D341Med (cell line): ENCODE data around the gene MRAS.
"Not testable (repeated sequence)": the region's sequence is repeated elsewhere in the genome, so short reads cannot be mapped to it uniquely, and the experiment has no call there.

Source experiments
- DNase-seq: peaks from one replicate; pipeline ENCODE4 v3.0.0; 2012; ENCODE audit warnings: low spot score

Gene MRAS

DNA sequence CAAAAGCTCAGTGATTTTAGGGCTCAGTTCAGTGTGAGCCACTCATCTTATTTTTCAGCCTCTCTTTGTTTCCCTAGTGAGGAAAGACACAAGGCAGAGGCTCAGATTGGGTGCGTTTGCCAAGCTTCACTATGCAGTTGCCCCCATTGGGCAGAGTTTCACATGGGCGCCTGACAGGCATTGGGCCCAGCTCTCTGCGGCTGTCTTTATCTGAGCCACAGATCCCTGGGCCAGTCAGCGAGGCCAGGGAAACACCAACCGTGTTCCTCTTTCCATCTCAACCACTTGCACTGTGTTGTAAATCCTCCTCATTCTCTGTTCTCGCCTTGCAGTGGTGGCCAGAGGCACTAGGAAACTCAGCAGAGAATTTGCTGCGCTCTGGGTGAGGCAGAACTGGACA lies 96.9 kb downstream of the MRAS start:
- no peak for DNase-seq

DNA sequence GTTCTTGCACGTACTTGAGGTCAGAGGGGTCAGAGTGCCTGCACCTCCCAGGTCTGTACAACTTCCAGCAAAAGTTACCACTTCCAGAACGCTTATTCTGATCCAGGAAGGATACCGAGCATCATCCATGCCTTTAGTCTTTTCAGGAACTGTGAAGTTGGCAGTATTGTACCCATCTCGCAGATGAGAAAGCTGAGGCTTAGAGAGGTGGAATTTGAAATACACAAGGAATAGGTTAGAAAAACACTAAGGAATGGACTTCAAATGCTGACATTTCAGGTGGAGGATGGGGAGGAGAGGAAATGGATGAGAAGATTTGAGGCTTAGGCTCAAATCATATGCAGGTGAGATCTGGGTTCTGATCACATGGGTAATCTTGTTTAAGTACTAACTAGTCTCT lies 97.3 kb downstream of the MRAS start:
- no peak for DNase-seq

DNA sequence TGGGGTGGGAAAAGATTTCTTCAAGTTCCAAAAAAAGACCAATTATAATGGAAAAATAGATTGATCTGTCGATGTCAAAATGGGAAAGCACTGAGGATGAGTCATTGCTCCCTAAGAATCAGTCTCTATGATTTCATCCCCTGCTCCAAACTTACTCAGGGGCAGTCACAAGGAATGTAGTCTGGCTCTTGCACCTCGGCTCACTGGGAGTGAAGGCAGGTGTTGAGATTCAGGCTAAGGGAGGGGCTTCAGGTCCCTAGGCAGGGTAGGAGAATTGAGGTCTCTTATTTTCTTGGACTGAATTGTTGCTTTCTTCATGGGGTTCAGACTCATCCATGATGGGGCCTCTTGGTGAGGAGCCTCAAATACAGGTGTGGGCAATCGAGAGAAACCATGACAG lies 100.3 kb downstream of the MRAS start:
- DNase-seq = no peak

DNA sequence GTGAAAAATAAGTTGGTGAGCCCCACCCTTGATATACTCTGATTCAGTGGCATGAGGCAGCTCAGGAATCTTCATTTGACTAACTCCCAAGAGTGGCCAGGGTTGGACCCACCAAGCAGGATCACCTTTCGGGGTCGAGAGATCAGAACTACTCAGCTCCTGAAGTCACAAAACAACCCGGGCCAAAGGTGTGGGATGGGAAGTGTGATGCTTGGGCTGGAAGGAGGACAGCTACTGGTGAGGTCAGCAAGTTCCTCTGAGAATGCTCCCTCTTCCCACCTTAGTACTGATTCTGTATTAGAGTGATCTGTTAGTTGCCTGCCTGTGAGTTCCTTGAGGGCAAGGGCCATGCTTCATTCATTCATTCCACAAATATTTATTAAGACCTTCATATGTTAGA lies 101.1 kb downstream of the MRAS start:
- no peak for DNase-seq

DNA sequence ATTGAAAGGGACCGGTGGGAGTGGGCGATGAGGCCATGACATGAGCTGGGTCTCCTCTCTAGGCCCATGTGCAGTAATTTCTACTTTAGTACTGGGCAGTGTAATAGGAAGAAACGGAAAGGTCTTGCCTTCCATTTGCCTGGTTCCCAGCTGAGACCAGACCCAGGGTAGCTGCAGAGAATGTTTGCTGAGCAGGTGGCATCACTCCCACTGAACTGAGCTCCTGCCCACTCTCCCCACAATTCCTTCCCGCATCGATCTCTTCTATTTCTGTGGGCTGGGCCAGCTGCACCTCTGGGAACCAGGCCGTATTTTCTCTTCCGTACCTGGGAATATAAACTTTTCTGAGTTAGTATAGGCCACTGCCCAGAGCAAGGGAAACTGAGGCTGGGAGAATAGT lies 101.8 kb downstream of the MRAS start:
- DNase-seq = no peak

DNA sequence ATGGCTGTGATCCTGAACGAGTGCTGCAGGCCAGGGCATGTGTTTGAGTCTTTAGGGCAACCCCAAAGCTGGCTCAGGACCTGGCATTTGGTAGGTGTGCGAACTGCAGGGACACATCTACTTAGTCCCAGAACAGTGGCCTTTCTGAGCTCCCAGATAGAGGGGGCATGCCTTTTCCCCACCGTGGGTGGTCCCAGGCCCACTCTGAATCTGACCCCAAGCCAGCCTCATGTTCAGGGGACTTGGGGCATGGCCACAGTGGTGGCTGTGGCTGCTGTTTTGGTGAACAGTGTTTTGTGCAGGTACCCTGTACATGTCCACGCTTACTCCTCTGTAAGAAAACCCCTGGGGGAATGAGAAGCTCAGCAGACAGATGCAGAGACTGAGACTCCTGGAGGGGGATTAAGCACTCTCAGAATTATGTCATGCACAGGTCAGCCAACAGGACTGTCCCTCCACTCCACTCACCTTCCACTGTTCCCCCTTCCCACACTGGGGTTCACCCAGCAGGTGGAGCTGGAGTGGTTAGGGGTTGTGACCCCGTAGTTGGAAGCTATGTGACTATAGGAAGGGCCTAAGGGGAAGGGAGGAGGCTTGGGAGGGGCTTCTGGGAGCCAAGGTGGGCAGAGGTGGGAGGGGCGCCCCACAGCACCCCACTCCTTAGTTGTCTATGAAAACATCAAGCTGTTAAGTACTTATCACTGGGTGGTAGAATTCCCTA lies 102.5 kb downstream of the MRAS start:
- DNase-seq = no peak

DNA sequence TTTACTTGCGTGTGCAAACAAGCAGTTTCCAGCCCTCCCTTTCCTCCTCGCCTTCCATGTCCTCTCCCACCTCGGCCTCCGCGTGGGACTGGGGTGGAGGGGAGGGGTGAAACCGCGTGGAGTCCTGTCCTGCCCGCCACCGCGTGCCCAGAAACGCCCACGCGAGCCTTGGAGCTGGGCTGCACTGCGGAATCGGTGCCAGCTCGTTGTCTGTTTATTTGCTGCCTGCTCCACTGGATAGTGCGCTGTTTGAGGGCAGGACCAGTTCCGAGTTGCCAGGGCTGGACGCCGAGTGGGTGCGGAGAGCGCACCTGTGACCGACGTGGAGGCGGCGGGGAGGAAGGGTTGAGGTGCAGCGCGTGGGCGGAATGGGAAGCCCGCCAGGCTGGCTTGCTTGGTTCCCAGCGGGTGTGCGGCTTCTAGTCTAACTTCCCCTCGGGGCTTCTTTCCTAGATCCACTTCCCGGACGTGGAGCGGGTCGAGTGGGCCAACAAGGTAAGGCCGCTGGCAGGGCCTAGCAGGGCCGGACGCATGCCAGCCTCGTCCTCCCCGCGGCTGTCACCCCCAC lies 103.3 kb downstream of the MRAS start:
- DNase-seq = no peak

DNA sequence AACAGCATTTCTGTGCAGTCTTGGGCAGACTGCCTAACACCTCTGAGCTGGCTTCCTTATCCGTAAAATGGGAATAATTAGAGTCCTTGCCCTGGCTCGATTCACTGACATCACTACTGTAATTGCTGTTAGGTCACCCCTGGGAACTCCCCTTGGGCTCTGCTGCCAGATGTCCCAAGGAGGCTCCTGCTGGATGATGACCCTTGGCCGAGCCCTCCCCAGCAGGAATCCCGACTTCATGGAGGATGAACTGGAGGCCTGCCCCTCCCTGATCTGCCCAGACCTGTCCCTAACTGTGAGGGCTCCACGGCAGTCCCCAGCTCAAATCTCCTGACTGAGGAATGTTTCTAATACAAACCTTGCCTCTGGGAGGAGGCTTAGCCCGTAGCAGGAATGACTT lies 104.1 kb downstream of the MRAS start:
- DNase-seq = no peak

DNA sequence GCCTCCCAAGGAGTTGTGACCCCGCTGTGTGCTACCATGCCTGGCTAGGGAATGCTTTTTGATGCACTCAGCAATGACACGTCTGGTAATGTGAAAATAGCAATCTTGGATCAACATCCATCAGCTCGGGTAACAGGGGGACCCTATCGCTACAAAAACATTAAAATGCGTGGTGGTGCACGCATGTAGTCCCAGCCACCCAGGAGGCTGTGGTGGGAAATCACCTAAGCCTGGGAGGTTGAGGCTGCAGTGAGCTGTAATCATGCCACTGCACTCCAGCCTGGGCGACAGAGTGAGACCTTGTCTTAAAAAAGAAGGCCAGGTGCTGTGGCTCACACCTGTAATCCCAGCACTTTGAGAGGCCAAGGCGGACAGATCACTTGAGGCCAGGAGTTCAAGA lies 105.6 kb downstream of the MRAS start:
- not testable (repeated sequence) for DNase-seq
